Nephron progenitor cell (in vitro differentiated cells): ENCODE data around the gene SMARCB1.

ENCODE experiments used
- DNase-seq: peaks from one replicate; pipeline ENCODE4 v3.0.0; 2021
- H3K27ac Mint-ChIP-seq: 2 replicates; pipeline ENCODE4 v1.8.0; 2021; ENCODE audit warnings: mild to moderate bottlenecking, moderate library complexity, mixed read lengths
- H3K27me3 Mint-ChIP-seq: 2 replicates; pipeline ENCODE4 v1.8.0; 2021; ENCODE audit warnings: mild to moderate bottlenecking, low read depth, mixed read lengths; ENCODE audit not compliant: poor library complexity
- H3K36me3 Mint-ChIP-seq: 2 replicates; pipeline ENCODE4 v1.8.0; 2021; ENCODE audit warnings: low read depth, mixed read lengths
- H3K4me1 Mint-ChIP-seq: 2 replicates; pipeline ENCODE4 v1.8.0; 2021; ENCODE audit warnings: mixed read lengths
- H3K4me3 Mint-ChIP-seq: 2 replicates; pipeline ENCODE4 v1.8.0; 2021; ENCODE audit warnings: mild to moderate bottlenecking, moderate library complexity, mixed read lengths
- H3K9me3 Mint-ChIP-seq: 2 replicates; pipeline ENCODE4 v1.8.0; 2021; ENCODE audit warnings: mild to moderate bottlenecking, moderate library complexity, mixed read lengths
- TF ChIP-seq, protein P1 (sequence below): fragments of 200-600 bp; sonication (generic); IDR thresholded peaks from 2 replicates; pipeline ENCODE4 v1.5.0; 2021; ENCODE audit warnings: antibody characterized with exemption

Gene SMARCB1

DNA sequence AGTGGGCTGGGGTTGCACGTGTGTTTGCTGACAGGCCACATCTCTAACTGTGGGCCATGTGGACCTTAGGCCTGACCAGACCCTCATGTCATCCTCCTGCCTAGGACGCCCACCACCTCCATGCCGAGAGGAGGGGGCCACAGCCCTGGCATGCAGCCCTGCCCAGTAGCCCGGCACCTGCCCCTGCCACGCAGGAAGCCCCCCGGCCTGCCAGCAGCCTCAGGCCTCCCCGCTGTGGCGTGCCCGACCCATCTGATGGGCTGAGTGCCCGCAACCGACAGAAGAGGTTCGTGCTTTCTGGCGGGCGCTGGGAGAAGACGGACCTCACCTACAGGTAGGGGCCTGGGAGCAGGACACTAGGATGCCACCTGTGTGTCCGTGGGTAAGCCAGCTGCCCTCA, 7.7 kb upstream of the SMARCB1 start:
- Mint-ChIP-seq H3K4me1 (peaks cover 35% of the 10 kb centered on the region), H3K27ac (no peak overlapping the region), H3K4me3 (no peak overlapping the region), H3K9me3 (no peaks in the 10 kb centered on the region), H3K36me3 (no peaks in the 10 kb centered on the region), H3K27me3 (no peaks in the 10 kb centered on the region)
- TF ChIP-seq, protein P1, sequence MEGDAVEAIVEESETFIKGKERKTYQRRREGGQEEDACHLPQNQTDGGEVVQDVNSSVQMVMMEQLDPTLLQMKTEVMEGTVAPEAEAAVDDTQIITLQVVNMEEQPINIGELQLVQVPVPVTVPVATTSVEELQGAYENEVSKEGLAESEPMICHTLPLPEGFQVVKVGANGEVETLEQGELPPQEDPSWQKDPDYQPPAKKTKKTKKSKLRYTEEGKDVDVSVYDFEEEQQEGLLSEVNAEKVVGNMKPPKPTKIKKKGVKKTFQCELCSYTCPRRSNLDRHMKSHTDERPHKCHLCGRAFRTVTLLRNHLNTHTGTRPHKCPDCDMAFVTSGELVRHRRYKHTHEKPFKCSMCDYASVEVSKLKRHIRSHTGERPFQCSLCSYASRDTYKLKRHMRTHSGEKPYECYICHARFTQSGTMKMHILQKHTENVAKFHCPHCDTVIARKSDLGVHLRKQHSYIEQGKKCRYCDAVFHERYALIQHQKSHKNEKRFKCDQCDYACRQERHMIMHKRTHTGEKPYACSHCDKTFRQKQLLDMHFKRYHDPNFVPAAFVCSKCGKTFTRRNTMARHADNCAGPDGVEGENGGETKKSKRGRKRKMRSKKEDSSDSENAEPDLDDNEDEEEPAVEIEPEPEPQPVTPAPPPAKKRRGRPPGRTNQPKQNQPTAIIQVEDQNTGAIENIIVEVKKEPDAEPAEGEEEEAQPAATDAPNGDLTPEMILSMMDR, result no peak
- DNase-seq, result no peak

DNA sequence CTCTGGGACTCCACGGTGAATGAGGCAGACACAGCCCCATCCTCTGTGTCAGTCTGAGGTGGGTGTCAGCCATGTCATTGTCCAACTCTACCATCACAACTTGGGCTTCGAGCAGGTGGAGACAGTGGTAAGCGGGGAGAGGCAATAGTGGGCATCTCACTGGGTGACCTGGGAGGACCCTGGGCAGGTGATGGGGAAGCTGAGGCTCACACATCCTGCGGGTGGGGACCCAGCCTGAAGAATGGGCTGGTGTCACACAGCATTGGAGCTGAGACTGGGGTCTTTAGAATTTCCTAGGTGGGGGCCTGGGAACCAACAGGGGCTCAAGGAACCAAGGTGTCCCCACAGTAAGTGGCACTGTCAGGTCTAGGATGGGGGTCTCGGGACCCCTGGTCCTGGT, 7.0 kb upstream of the SMARCB1 start:
- Mint-ChIP-seq H3K36me3 (no peaks in the 10 kb centered on the region), H3K4me3 (no peak overlapping the region), H3K27ac (no peak overlapping the region), H3K9me3 (no peaks in the 10 kb centered on the region), H3K27me3 (no peaks in the 10 kb centered on the region), H3K4me1 (peaks cover 29% of the 10 kb centered on the region)
- TF ChIP-seq, protein P1, result no peak
- DNase-seq, result no peak

DNA sequence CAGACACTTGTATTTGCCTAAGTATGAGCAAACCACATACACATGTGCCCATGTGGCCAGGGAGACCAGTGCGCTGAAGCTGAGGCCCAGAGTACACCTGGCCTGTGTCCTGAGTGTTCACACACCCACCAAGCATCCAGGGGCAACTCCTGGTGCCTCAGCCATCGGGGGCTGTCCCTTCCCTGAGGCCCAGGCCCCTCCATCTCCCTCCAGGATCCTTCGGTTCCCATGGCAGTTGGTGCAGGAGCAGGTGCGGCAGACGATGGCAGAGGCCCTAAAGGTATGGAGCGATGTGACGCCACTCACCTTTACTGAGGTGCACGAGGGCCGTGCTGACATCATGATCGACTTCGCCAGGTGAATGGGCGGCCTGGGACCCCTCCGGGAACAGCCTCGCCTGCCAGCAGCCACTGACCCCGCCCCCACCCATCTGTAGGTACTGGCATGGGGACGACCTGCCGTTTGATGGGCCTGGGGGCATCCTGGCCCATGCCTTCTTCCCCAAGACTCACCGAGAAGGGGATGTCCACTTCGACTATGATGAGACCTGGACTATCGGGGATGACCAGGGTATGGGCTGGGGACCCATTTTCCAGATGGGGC, 6.5 kb upstream of the SMARCB1 start:
- no peak overlapping the region for H3K27ac Mint-ChIP-seq
- peaks cover 26% of the 10 kb centered on the region for H3K4me1 Mint-ChIP-seq
- H3K36me3 Mint-ChIP-seq, result no peaks in the 10 kb centered on the region
- no peak for DNase-seq
- TF ChIP-seq, protein P1, result no peak
- H3K9me3 Mint-ChIP-seq, result no peaks in the 10 kb centered on the region
- H3K27me3 Mint-ChIP-seq, result no peaks in the 10 kb centered on the region
- no peak overlapping the region for H3K4me3 Mint-ChIP-seq

DNA sequence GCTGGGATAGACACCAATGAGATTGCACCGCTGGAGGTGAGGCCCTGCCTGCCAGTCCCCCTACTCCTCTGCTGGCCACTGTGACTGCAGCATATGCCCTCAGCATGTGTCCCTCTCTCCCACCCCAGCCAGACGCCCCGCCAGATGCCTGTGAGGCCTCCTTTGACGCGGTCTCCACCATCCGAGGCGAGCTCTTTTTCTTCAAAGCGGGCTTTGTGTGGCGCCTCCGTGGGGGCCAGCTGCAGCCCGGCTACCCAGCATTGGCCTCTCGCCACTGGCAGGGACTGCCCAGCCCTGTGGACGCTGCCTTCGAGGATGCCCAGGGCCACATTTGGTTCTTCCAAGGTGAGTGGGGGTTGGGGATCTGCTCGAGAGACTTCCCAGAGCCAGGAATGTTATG, 5.7 kb upstream of the SMARCB1 start:
- Mint-ChIP-seq H3K36me3 (no peaks in the 10 kb centered on the region), H3K27me3 (no peaks in the 10 kb centered on the region), H3K4me1 (peaks cover 20% of the 10 kb centered on the region), H3K27ac (no peak overlapping the region), H3K4me3 (no peak overlapping the region), H3K9me3 (no peaks in the 10 kb centered on the region)
- TF ChIP-seq, protein P1, result no peak
- DNase-seq, result no peak

DNA sequence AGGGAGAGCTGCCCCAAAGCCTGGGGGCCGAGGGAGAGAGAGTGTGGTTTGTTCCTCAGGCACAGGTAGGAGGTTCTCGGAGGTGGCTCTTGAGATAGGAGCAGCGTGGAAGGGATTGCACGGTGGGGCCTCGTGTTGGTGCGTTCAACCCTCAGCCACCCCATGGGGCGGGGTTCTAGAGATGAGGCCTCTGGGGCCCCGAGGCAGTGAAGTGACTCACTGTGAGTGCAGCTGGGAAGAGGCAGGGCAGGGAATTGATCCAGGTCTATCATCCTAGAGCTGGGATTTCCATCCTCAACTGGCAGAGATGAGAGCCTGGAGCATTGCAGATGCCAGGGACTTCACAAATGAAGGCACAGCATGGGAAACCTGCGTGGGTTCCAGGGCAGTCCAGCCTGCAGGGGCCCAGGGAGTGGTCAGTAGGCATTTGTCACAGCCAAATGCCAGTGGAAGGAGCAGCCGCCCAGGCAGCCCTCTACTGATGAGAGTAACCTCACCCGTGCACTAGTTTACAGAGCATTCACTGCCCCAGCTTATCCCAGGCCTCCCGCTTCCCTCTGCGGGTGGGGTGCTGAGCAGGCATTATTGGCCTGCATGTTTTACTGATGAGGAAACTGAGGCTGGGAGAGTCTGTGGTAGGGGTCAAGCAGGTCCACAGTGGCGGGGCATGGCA, 5.1 kb upstream of the SMARCB1 start:
- no peak for DNase-seq
- peaks cover 21% of the 10 kb centered on the region for H3K4me1 Mint-ChIP-seq
- no peaks in the 10 kb centered on the region for H3K36me3 Mint-ChIP-seq
- H3K27ac Mint-ChIP-seq, result no peak overlapping the region
- TF ChIP-seq, protein P1, result no peak
- H3K27me3 Mint-ChIP-seq, result no peaks in the 10 kb centered on the region
- no peaks in the 10 kb centered on the region for H3K9me3 Mint-ChIP-seq
- H3K4me3 Mint-ChIP-seq, result no peak overlapping the region

DNA sequence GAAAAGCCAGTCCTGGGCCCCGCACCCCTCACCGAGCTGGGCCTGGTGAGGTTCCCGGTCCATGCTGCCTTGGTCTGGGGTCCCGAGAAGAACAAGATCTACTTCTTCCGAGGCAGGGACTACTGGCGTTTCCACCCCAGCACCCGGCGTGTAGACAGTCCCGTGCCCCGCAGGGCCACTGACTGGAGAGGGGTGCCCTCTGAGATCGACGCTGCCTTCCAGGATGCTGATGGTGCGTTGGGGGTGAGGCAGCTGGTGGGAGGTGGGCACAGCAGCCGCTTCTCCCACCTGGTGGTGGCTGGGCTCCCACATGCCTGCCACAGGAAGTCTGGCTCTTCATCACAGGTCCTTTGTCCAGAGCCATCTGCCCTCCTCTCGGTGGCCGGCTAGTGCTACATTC, 4.5 kb upstream of the SMARCB1 start:
- Mint-ChIP-seq H3K4me3 (no peak overlapping the region), H3K27ac (no peak overlapping the region), H3K9me3 (no peaks in the 10 kb centered on the region), H3K27me3 (no peaks in the 10 kb centered on the region), H3K36me3 (no peaks in the 10 kb centered on the region), H3K4me1 (peaks cover 23% of the 10 kb centered on the region)
- DNase-seq, result no peak
- TF ChIP-seq, protein P1, result no peak
